ENCODE data around the gene NT5C1A. TPM values are rescaled to one million over a fixed set of nuclear protein-coding genes. Genes with fewer than 3 reads are reported as not detected.

Gene NT5C1A
- total RNA-seq, 1 experiment from 2014 or later = not detected

- Mint-ChIP-seq H3K4me1 (ENCODE audit: insufficient read depth, unreplicated experiment) (no peaks in the 10 kb centered on the region), H3K27me3 (ENCODE audit: insufficient read depth, unreplicated experiment) (peaks cover 13% of the 10 kb centered on the region), H3K9me3 (ENCODE audit: unreplicated experiment) (no peaks in the 10 kb centered on the region), H3K36me3 (ENCODE audit: insufficient read depth, unreplicated experiment) (no peaks in the 10 kb centered on the region), H3K4me3 (ENCODE audit: unreplicated experiment) (peak overlapping the region; percentile 53), H3K27ac (ENCODE audit: low read depth, unreplicated experiment) (no peak overlapping the region)
- POLR2A ChIA-PET = interaction anchor here (1.3 kb wide), 1 partner anchor 10 kb away, joined by 4 read pairs; no protein-coding TSS in a partner anchor
- intact Hi-C loops (cut with micrococcal nuclease) = no loop called here
- no TSS peak for BruUV-seq (replicated peaks)
- no peak for TF ChIP-seq CTCF (IDR thresholded peaks at IDR 0.05; ENCODE audit: unreplicated experiment)
- CTCF ChIA-PET = interaction anchor here (0.5 to 0.7 kb wide), 2 partner anchors 16 to 272 kb away, joined by 3 to 4 read pairs; no protein-coding TSS in a partner anchor
- DNase-seq (ENCODE audit: unreplicated experiment) = no peak
Measured at GRCh38 chr1:39690794-39691382, 19.0 kb upstream of the NT5C1A start.

GRCh38 chr1:39690225-39690624 lies 18.3 kb upstream of the NT5C1A start:
- no TSS peak for BruUV-seq (replicated peaks)
- intact Hi-C loops (cut with micrococcal nuclease) = no loop called here
- no peaks in the 10 kb centered on the region for H3K9me3 Mint-ChIP-seq (ENCODE audit: unreplicated experiment)
- H3K4me1 Mint-ChIP-seq (ENCODE audit: insufficient read depth, unreplicated experiment) = no peaks in the 10 kb centered on the region
- H3K27me3 Mint-ChIP-seq (ENCODE audit: insufficient read depth, unreplicated experiment) = peaks cover 8% of the 10 kb centered on the region
- H3K36me3 Mint-ChIP-seq (ENCODE audit: insufficient read depth, unreplicated experiment) = no peaks in the 10 kb centered on the region
- POLR2A ChIA-PET = interaction anchor here (1.3 kb wide), 1 partner anchor 9 kb away, joined by 4 read pairs; no protein-coding TSS in a partner anchor
- peak overlapping the region; percentile 53 for H3K4me3 Mint-ChIP-seq (ENCODE audit: unreplicated experiment)
- H3K27ac Mint-ChIP-seq (ENCODE audit: low read depth, unreplicated experiment) = no peak overlapping the region
- TF ChIP-seq CTCF (IDR thresholded peaks at IDR 0.05; ENCODE audit: unreplicated experiment) = no peak
- CTCF ChIA-PET = interaction anchor here (0.5 kb wide), 1 partner anchor 272 kb away, joined by 4 read pairs; no protein-coding TSS in a partner anchor
- no peak for DNase-seq (ENCODE audit: unreplicated experiment)

GRCh38 chr1:39689635-39690034 lies 17.7 kb upstream of the NT5C1A start:
- Mint-ChIP-seq H3K4me1 (ENCODE audit: insufficient read depth, unreplicated experiment) (no peaks in the 10 kb centered on the region), H3K36me3 (ENCODE audit: insufficient read depth, unreplicated experiment) (no peaks in the 10 kb centered on the region), H3K27me3 (ENCODE audit: insufficient read depth, unreplicated experiment) (peaks cover 2% of the 10 kb centered on the region), H3K9me3 (ENCODE audit: unreplicated experiment) (no peaks in the 10 kb centered on the region), H3K27ac (ENCODE audit: low read depth, unreplicated experiment) (no peak overlapping the region), H3K4me3 (ENCODE audit: unreplicated experiment) (no peak overlapping the region)
- POLR2A ChIA-PET = interaction anchor here (1.3 kb wide), 1 partner anchor 9 kb away, joined by 4 read pairs; no protein-coding TSS in a partner anchor
- no peak for TF ChIP-seq CTCF (IDR thresholded peaks at IDR 0.05; ENCODE audit: unreplicated experiment)
- CTCF ChIA-PET = interaction anchor here (2.2 kb wide), 1 partner anchor 36 kb away, joined by 5 read pairs; no protein-coding TSS in a partner anchor
- no TSS peak for BruUV-seq (replicated peaks)
- intact Hi-C loops (cut with micrococcal nuclease) = no loop called here
- DNase-seq (ENCODE audit: unreplicated experiment) = no peak

- POLR2A ChIA-PET = interaction anchor here (1.3 kb wide), 1 partner anchor 8 kb away, joined by 4 read pairs; no protein-coding TSS in a partner anchor
- Mint-ChIP-seq H3K36me3 (ENCODE audit: insufficient read depth, unreplicated experiment) (no peaks in the 10 kb centered on the region), H3K4me3 (ENCODE audit: unreplicated experiment) (no peak overlapping the region), H3K4me1 (ENCODE audit: insufficient read depth, unreplicated experiment) (no peaks in the 10 kb centered on the region), H3K27me3 (ENCODE audit: insufficient read depth, unreplicated experiment) (no peaks in the 10 kb centered on the region), H3K9me3 (ENCODE audit: unreplicated experiment) (no peaks in the 10 kb centered on the region), H3K27ac (ENCODE audit: low read depth, unreplicated experiment) (no peak overlapping the region)
- CTCF ChIA-PET = interaction anchor here (2.2 kb wide), 1 partner anchor 35 kb away, joined by 5 read pairs; no protein-coding TSS in a partner anchor
- intact Hi-C loops (cut with micrococcal nuclease) = no loop called here
- TF ChIP-seq CTCF (IDR thresholded peaks at IDR 0.05; ENCODE audit: unreplicated experiment) = no peak
- BruUV-seq (replicated peaks) = no TSS peak
- DNase-seq (ENCODE audit: unreplicated experiment) = no peak
Measured at GRCh38 chr1:39689214-39689613, 17.3 kb upstream of the NT5C1A start.
